ENCODE measurements around the gene CFAP54.

Gene CFAP54

GRCh38 chr12:96906849-96907670 lies 417.7 kb downstream of the CFAP54 start, which contains the start of gene NEDD1:
TSS of gene NEDD1 (plus strand) at chr12:96907257. CDS start at chr12:96909760, 2,503 bp downstream.
- DNase-seq = peak; percentile 90

GRCh38 chr12:96907671-96908422 lies 418.5 kb downstream of the CFAP54 start:
- DNase-seq = peak; percentile 47

GRCh38 chr12:96908423-96908675 lies 419.0 kb downstream of the CFAP54 start:
- DNase-seq = no peak

GRCh38 chr12:96912261-96912660 lies 422.9 kb downstream of the CFAP54 start:
- no peak for DNase-seq

- no peak for DNase-seq
Measured at GRCh38 chr12:96912943-96913342, 423.6 kb downstream of the CFAP54 start.

GRCh38 chr12:96919510-96920210 lies 430.3 kb downstream of the CFAP54 start:
- no peak for DNase-seq
